Lower lobe of right lung (tissue), 2 donors: Measurements from ENCODE around the gene PLCL2. TPM values are rescaled to one million over a fixed set of nuclear protein-coding genes. Genes with fewer than 3 reads are reported as not detected.

Experiments
- ATAC-seq, 2 donors: fragments of 200-7000 bp; cut with Tn5 transposase; one replicate each; pipeline ENCODE4 v1.9.1; 2020 to 2022; ENCODE audit warnings: mild to moderate bottlenecking in 2 of 2, moderate library complexity in 2 of 2
- DNase-seq: peaks from one replicate; pipeline ENCODE4 v3.0.0-alpha.2; 2020
- H3K27ac ChIP-seq: fragments of 200-600 bp; one replicate; pipeline ENCODE4 v1.8.0; 2022
- H3K27me3 ChIP-seq: fragments of 200-600 bp; one replicate; pipeline ENCODE4 v1.8.0; 2022; ENCODE audit warnings: low read depth
- H3K36me3 ChIP-seq: fragments of 200-600 bp; one replicate; pipeline ENCODE4 v1.8.0; 2022; ENCODE audit warnings: mild to moderate bottlenecking
- H3K4me1 ChIP-seq: fragments of 200-600 bp; one replicate; pipeline ENCODE4 v1.8.0; 2022
- H3K4me3 ChIP-seq: fragments of 200-600 bp; one replicate; pipeline ENCODE4 v1.8.0; 2022; ENCODE audit warnings: mild to moderate bottlenecking
- H3K9me3 ChIP-seq: fragments of 200-600 bp; one replicate; pipeline ENCODE4 v1.8.0; 2022
- CTCF ChIP-seq: fragments of 200-600 bp; IDR thresholded peaks from one replicate; pipeline ENCODE4 v1.8.0; 2022; ENCODE audit warnings: antibody characterized with exemption, mild to moderate bottlenecking
- intact Hi-C: fragments of 100-400 bp; cut with DNase I; formaldehyde crosslinking; loops from one replicate; pipeline ENCODE4 v1.11.0; 2022
- total RNA-seq: library from RNA; stranded (reverse); fragmentation: NEBNext Ultra II Directional; extraction: Animal tissue kit (Norgen Biotek cat#: 25700); gene quantifications from one replicate; pipeline ENCODE4 v1.2.1, GENCODE V29; 2021
- donor health status: DM: no; HTN: yes; CAD: no; lungs with severe emphysema.

The PLCL2 gene
- total RNA-seq, 1 donor from 2014 or later, result 12.1 TPM

GRCh38 chr3:16855497-16855896 lies 29.3 kb upstream of the PLCL2 start:
- no peak overlapping the region for H3K4me3 ChIP-seq
- intact Hi-C loops, result no loop called here
- no peaks in the 10 kb centered on the region for H3K9me3 ChIP-seq
- H3K27ac ChIP-seq, result no peak overlapping the region
- no peaks in the 10 kb centered on the region for H3K4me1 ChIP-seq
- ATAC-seq, result no peak
- DNase-seq, result no peak
- no peaks in the 10 kb centered on the region for H3K27me3 ChIP-seq
- no peak for TF ChIP-seq CTCF
- H3K36me3 ChIP-seq, result no peaks in the 10 kb centered on the region

DNA sequence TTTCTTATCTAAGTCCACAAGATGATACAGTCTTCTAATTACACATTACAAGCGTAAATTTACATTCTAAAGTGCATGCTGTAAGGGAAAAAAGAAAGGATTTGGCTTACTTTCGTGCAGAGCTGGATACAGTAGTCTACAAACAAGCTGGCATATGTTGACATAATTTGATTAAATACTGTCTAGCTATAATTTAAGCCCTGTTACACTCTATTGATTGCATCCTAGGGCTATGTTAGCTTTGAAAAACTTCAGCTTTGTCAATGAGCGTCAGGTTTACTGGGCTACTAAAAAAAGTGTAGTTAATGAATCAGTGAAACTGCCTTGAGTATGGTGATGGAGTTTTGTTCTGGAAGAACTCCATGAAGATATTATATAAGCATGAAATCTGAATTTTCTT lies 24.5 kb upstream of the PLCL2 start:
- Histone ChIP-seq H3K27me3 (no peaks in the 10 kb centered on the region), H3K36me3 (no peaks in the 10 kb centered on the region), H3K4me3 (no peak overlapping the region), H3K4me1 (no peaks in the 10 kb centered on the region), H3K9me3 (no peaks in the 10 kb centered on the region), H3K27ac (no peak overlapping the region)
- ATAC-seq (no peak), DNase-seq (no peak)
- intact Hi-C loops, result no loop called here
- no peak for TF ChIP-seq CTCF

DNA sequence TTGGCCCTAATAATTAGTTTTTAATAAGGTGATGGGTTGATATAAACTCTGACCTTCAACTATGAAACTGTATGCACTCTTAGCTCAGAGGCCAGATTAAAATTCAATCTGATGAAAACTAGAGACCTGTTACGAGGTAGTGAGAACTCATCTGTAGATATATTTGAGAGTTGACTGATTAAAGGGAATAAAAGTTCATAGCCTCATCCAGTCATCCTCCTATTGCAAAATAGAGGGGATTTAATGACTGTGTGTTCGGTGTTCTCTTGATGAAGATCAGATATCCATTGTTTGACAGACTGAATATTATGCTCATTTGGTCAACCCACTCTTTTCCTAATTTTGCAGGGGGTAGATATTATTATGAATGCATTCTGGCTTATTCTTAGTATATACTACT lies 23.3 kb upstream of the PLCL2 start:
- intact Hi-C loops, result no loop called here
- Histone ChIP-seq H3K4me1 (no peaks in the 10 kb centered on the region), H3K4me3 (no peak overlapping the region), H3K27ac (no peak overlapping the region), H3K36me3 (no peaks in the 10 kb centered on the region), H3K9me3 (no peaks in the 10 kb centered on the region), H3K27me3 (no peaks in the 10 kb centered on the region)
- DNase-seq (no peak), ATAC-seq (no peak)
- no peak for TF ChIP-seq CTCF

DNA sequence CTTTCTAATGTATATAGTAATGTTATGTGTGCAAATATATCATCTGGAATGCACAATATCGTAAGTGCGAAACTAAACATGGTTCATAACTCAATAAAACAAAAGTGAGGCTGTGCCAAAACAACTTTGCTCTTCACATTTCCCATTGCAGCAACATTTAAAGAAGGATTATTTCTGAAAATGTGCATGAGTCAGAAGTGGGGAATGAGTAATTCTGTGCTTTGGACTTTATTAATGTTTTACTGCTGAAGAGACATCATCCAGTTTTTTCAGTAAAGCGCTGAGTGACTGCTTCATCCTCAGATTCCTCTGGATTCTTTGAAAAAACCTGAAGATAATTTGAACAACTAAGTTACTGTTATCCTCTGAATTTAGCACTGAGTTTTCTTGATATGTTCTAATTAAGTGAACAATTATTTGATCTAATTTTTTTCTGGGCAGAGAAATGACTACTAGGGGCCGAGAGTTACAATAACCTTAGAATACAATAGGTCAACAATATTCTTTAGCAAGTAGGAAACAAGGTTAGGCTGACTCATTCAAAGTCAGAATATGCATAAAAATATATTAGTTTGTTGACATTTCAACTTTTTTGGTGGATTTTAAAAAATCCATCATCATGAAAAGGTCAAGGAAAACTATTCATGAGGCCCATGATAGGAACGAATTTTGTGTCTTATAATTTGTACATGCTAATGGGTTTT lies 20.0 kb upstream of the PLCL2 start:
- Histone ChIP-seq H3K9me3 (no peaks in the 10 kb centered on the region), H3K27me3 (no peaks in the 10 kb centered on the region), H3K4me1 (no peaks in the 10 kb centered on the region), H3K4me3 (no peak overlapping the region), H3K27ac (no peak overlapping the region), H3K36me3 (no peaks in the 10 kb centered on the region)
- ATAC-seq, result no peak
- TF ChIP-seq CTCF, result no peak
- intact Hi-C loops, result no loop called here
- DNase-seq, result no peak

GRCh38 chr3:16865335-16865734 lies 19.4 kb upstream of the PLCL2 start:
- no peak overlapping the region for H3K27ac ChIP-seq
- intact Hi-C loops, result no loop called here
- no peak for TF ChIP-seq CTCF

More at GRCh38 chr3:16865335-16865734, 19.4 kb upstream of the PLCL2 start:
- no peak for ATAC-seq
- H3K4me3 ChIP-seq, result no peak overlapping the region
- no peaks in the 10 kb centered on the region for H3K36me3 ChIP-seq
- no peaks in the 10 kb centered on the region for H3K9me3 ChIP-seq
- H3K4me1 ChIP-seq, result no peaks in the 10 kb centered on the region
- no peaks in the 10 kb centered on the region for H3K27me3 ChIP-seq
- DNase-seq, result no peak
